ENCODE data around the gene CNTNAP2.

The CNTNAP2 gene

GRCh38 chr7:148146346-148146745, 2029.7 kb downstream of the CNTNAP2 start:
- DNase-seq = no peak

- no peak for DNase-seq
Measured at GRCh38 chr7:148147438-148147837, 2030.8 kb downstream of the CNTNAP2 start.

GRCh38 chr7:148148456-148148855, 2031.9 kb downstream of the CNTNAP2 start:
- no peak for DNase-seq

GRCh38 chr7:148149730-148150129, 2033.1 kb downstream of the CNTNAP2 start:
- no peak for DNase-seq

- DNase-seq = no peak
Measured at GRCh38 chr7:148151778-148152177, 2035.2 kb downstream of the CNTNAP2 start.

- no peak for DNase-seq
Measured at GRCh38 chr7:148153616-148154284, 2037.1 kb downstream of the CNTNAP2 start.

GRCh38 chr7:148155000-148155399, 2038.4 kb downstream of the CNTNAP2 start:
- no peak for DNase-seq

GRCh38 chr7:148155826-148156225, 2039.2 kb downstream of the CNTNAP2 start:
- no peak for DNase-seq

- no peak for DNase-seq
Measured at GRCh38 chr7:148156233-148156632, 2039.6 kb downstream of the CNTNAP2 start.

- no peak for DNase-seq
Measured at GRCh38 chr7:148159331-148159730, 2042.7 kb downstream of the CNTNAP2 start.

GRCh38 chr7:148161776-148162175, 2045.2 kb downstream of the CNTNAP2 start:
- no peak for DNase-seq

GRCh38 chr7:148162808-148163207, 2046.2 kb downstream of the CNTNAP2 start:
- no peak for DNase-seq

- no peak for DNase-seq
Measured at GRCh38 chr7:148163246-148163645, 2046.6 kb downstream of the CNTNAP2 start.

GRCh38 chr7:148172920-148173319, 2056.3 kb downstream of the CNTNAP2 start:
- no peak for DNase-seq

- no peak for DNase-seq
Measured at GRCh38 chr7:148173369-148173768, 2056.8 kb downstream of the CNTNAP2 start.

- DNase-seq = no peak
Measured at GRCh38 chr7:148174376-148174775, 2057.8 kb downstream of the CNTNAP2 start.

GRCh38 chr7:148175512-148175911, 2058.9 kb downstream of the CNTNAP2 start:
- DNase-seq = no peak

- DNase-seq = no peak
Measured at GRCh38 chr7:148177972-148178371, 2061.4 kb downstream of the CNTNAP2 start.

- no peak for DNase-seq
Measured at GRCh38 chr7:148180075-148180474, 2063.5 kb downstream of the CNTNAP2 start.

GRCh38 chr7:148182264-148182663, 2065.7 kb downstream of the CNTNAP2 start:
- no peak for DNase-seq

GRCh38 chr7:148185041-148185440, 2068.4 kb downstream of the CNTNAP2 start:
- no peak for DNase-seq

- no peak for DNase-seq
Measured at GRCh38 chr7:148187471-148187870, 2070.9 kb downstream of the CNTNAP2 start.

GRCh38 chr7:148191391-148192065, 2074.9 kb downstream of the CNTNAP2 start:
- DNase-seq = no peak

GRCh38 chr7:148192491-148192890, 2075.9 kb downstream of the CNTNAP2 start:
- DNase-seq = no peak

GRCh38 chr7:148201992-148202391, 2085.4 kb downstream of the CNTNAP2 start:
- DNase-seq = no peak

Data from NCI-H187 (cell line).